Measurements from ENCODE around the gene THPO. TPM values are rescaled to one million over a fixed set of nuclear protein-coding genes. Genes with fewer than 3 reads are reported as not detected.

The THPO gene
- polyA plus RNA-seq, 1 donor: 2.5 TPM

DNA sequence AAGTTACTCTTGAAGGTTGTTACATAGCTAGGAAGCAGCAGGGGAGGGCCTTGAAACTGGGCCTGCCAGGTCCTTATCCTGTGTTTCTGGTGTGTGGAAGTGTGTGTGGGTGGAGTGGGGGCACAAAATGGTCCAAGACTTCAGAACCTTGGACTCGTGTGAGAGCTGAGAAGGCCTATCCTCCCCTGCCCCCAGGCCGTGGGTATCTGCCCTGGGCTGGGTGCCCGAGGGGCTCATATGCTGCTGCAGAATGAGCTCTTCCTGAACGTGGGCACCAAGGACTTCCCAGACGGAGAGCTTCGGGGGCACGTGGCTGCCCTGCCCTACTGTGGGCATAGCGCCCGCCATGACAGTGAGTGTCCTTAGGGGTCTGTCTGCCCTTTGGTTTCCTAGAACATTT lies 6.3 kb upstream of the THPO start:
- no peak for DNase-seq

DNA sequence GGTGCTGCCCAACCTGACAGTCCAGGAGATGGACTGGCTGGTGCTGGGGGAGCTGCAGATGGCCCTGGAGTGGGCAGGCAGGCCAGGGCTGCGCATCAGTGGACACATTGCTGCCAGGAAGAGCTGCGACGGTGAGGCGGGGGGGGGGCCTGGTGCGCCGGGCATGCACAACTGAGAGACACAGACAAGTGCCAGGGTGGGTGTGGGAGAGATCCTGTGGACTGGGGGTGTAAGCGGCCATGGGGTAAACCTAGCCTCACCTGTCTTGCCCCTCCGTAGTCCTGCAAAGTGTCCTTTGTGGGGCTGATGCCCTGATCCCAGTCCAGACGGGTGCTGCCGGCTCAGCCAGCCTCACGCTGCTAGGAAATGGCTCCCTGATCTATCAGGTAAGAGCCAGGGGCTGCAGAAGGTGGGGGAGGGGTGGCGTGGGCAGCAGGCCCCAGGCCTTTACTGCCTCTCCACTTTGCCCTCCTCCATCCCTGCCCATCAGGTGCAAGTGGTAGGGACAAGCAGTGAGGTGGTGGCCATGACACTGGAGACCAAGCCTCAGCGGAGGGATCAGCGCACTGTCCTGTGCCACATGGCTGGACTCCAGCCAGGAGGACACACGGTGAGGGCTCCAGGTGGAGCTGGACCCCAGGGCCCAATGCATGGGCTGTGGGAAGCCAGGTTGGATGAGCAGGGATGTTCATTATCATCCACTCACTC lies 5.2 kb upstream of the THPO start:
- DNase-seq: no peak

GRCh38 chr3:184382326-184383032 lies 4.5 kb upstream of the THPO start:
- no peak for DNase-seq

DNA sequence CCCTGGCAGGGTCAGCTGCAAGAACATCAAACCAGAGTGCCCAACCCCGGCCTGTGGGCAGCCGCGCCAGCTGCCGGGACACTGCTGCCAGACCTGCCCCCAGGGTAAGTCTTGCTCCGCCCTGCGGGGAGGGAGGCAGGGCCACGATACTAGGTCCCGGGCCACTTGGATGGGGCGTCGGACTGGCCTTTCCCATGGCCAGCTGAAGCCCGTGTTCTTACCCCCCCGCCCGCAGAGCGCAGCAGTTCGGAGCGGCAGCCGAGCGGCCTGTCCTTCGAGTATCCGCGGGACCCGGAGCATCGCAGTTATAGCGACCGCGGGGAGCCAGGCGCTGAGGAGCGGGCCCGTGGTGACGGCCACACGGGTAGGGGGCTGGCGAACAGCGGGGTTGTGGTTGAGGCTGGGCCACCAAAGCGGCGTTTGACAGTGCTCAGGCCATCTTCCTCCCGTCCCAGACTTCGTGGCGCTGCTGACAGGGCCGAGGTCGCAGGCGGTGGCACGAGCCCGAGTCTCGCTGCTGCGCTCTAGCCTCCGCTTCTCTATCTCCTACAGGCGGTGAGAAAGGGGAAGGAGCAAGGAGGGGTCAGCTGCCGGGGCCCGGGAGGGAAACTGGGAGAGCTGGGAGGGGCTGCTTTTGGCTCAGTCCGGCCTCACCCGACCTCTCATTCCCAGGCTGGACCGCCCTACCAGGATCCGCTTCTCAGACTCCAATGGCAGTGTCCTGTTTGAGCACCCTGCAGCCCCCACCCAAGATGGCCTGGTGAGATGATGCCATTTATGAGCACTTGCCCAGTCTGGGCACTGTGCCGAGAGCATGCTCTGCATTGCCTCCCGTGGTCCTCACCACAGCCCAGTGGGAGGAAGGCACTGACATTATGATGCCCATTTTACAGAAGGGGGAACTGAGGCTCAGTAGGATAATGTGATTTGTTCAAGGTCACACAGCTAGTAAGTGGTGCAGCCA lies 3.5 kb upstream of the THPO start:
- no peak for DNase-seq

GRCh38 chr3:184380627-184381260 lies 2.7 kb upstream of the THPO start:
- DNase-seq: no peak

GRCh38 chr3:184380185-184380626 lies 2.2 kb upstream of the THPO start:
- peak; percentile 88 for DNase-seq

DNA sequence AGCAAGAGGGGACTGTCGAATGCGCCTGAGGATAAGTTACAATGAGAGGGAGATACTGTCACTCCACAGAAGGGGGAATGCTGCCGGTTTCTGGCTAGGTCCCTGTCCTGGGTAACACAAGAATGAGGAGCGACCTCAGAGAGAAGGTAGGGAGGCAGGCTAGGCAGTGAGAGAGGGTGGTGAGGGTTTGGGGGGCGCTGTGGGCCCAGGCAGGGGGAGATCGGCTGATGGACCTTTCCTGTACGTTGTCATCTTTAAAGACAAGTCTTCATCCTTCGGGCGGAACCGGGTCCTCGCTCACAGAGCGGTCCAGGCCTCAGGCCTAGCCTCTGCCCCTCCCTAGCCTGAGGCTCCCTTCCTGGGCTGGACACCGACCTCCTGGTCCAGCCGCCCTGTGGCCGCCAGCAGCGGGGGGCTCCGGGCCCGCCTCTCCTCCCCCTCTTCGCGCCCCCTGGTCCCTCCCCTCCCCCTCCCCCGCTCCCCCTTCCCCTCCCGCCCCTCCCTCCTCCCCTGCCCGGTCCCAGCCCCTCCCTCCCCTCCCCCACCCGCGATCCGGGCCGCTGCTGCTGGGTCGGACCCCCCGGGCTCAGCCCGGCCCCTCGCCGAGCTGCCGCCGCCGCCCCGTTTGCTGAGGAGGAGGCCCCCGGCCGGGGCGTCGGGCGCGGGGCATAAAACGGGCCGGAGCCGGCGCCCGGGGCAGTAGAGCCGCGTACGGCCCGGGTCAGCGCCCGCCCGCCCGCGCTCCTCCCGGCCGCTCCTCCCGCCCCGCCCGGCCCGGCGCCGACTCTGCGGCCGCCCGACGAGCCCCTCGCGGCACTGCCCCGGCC lies 1.6 kb upstream of the THPO start, which contains the start of gene CHRD:
Gene CHRD (plus strand): TSS at position 697 of the 827 bp plus-strand sequence. CDS start 265 bp downstream, outside the sequence.
- DNase-seq: no peak

- DNase-seq: no peak
Measured at GRCh38 chr3:184378651-184379357, 797 bp upstream of the THPO start.

GRCh38 chr3:184377374-184377773 lies 633 bp downstream of the THPO start:
- DNase-seq: no peak

DNA sequence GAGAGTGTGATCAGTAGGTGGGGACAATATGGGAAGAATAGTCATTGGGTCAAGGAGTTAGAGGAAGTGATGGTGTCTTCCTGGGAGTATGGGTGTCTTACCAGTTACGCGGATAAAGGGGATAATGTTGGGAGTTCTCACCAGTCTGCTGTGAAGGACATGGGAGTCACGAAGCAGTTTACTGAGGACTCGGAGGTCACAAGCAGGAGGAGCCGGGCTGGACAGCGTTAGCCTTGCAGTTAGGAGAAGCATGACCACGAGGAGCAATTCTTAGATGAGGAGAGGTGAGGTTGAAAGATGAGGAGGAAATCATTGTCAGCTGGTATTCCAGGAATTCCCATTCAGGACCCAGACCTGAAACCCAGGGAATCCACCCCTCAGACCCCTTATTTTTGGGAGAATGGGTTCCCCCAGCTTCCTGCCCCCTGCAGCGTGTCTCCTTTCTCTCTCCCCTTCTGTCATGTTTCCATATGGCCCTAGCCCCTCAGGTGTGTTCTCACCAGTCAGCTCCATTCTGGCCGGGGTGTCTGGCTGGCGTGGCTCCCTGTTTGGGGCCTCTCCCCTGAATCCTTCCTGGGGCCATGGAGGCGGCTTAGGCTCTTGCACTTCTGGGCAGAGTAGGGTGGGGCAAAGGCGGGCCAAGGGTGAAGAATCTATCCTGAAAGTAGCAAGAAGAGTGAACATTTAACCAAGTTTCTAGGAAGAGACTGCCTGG lies 2.1 kb downstream of the THPO start:
- no peak for DNase-seq

DNA sequence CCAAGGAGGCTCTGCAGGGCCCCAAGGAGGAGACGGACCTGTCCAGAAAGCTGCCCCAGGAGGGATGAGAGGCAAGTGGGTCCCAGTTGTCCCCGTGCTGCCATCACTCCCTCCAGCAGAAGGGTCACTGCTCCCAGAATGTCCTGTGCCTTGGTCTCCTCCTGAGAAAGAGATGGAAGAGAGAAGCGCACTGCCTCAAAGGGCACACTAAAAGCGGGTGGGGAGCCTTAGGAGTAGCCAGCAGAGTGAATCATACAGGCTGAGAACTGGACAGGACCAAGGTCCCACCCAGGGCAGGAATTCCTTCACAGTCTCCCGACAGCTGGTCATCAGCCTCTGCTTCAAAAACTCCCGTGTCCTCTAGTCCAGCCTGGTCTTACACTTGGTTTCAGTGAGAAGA lies 4.6 kb downstream of the THPO start:
- DNase-seq: no peak

DNA sequence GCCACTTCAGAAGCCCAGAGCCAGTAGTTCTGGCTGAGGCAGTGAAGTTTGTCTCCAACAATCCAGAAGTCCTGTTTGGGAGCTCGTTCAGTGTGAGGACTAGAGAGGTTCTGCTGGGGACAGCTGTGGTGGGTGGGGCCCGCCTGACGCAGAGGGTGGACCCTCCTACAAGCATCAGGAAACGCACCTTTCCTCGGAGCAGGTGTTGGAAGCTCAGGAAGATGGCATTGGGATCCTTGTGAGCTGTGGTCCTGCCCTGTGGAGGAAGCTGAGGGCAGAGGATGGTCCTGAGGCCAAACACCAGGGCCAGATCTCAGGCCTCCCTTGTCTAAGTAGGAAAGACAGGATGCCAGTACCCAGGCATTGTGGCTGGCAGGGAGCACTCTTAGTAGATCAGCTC lies 5.1 kb downstream of the THPO start:
- DNase-seq: no peak

DNA sequence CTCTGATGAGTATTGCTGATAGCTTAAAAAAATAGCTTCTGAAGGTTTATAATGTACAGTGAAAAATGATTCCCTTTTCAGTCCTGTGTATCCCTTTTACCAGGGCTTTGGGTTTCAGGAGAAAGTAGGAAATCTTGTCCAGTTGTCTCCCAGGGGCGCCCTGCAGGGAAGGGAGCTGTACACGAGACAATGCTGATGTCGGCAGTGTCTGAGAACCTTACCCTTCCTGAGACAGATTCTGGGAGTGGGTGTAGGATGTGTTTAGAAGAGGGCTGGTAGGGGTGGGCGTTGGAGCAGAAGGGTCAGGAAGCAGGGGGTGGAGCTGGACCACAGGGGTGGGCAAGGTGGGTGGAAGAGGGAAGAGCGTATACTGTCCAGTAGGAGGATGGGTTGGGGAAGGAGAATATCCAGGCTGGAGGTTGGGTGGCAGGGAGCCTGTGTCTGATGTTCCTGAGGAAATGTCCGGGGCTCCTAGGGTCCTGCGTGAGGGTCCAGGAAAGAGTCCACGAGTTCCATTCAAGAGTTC lies 5.6 kb downstream of the THPO start:
- DNase-seq: no peak

DNA sequence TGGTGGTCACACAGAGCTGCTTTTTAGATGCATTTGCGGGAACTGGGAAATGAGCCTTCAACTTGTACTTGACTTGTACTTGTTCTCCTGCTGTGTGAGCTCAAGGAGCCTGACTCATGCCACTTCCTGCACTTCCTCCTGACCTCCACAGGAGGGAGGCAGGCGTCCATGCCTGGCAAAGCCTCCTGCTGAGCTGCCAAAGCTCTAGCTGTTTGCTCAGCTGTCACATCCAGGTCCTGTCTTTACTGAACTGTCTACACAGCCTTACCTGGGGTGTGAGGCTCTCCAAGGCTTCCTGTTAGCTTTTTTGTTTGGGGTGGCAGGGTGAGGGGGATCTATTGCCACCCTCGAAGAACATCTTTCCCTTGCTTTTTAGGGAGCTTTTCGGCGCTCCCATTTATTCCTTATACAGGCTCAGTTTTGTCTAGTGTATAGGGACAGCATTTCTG lies 6.4 kb downstream of the THPO start:
- DNase-seq: peak; percentile 89

- DNase-seq: no peak
Measured at GRCh38 chr3:184368586-184369183, 9.3 kb downstream of the THPO start.

- no peak for DNase-seq
Measured at GRCh38 chr3:184368116-184368515, 9.9 kb downstream of the THPO start.

- no peak for DNase-seq
Measured at GRCh38 chr3:184366619-184367289, 11.3 kb downstream of the THPO start.

GRCh38 chr3:184362668-184363546 lies 15.1 kb downstream of the THPO start:
- peak; percentile 97 for DNase-seq

All from hindlimb muscle (tissue), 1 donor.